Panc1 (cell line): ENCODE data around the gene SLC43A2. TPM values are rescaled to one million over a fixed set of nuclear protein-coding genes. Genes with fewer than 3 reads are reported as not detected.
A peak's percentile ranks its signal among the peaks of the same experiment; 100 is the strongest.

ENCODE experiments used
- ATAC-seq: fragments of 200-7000 bp; cut with Tn5 transposase; 2 replicates; pipeline ENCODE4 v1.9.1; 2020; ENCODE audit warnings: mild to moderate bottlenecking, moderate library complexity
- Bru-seq: library from RNA; stranded (reverse); fragments of 400-500 nt; gene quantifications from one replicate; lab custom pipeline; 2021; lab: Mats Ljungman, UMichigan
- BruChase-seq, 2 experiments: library from RNA; stranded (reverse); fragments of 400-500 nt; gene quantifications; one replicate each; lab custom pipeline; 2021; lab: Mats Ljungman, UMichigan
- BruUV-seq: library from RNA; stranded (reverse); fragments of 400-500 nt; replicated peaks from 2 replicates; lab custom pipeline; 2021; lab: Mats Ljungman, UMichigan
- CTCF ChIA-PET: fragments of 300-600 bp; sonication (Branson Sonifier 250); formaldehyde crosslinking; loops from one replicate; lab custom pipeline; 2022; ENCODE audit warnings: antibody characterized with exemption; lab: Charles Lee
- POLR2A ChIA-PET: fragments of 300-600 bp; sonication (Branson Sonifier 250); formaldehyde crosslinking; loops from one replicate; lab custom pipeline; 2022; ENCODE audit warnings: antibody characterized with exemption; lab: Charles Lee
- DNase-seq: peaks from one replicate; pipeline ENCODE4 v3.0.0-alpha.2; 2010; ENCODE audit warnings: low read depth, low spot score
- H3K27ac ChIP-seq: 2 replicates; pipeline ENCODE4 v1.5.1; 2011; ENCODE audit warnings: mild to moderate bottlenecking, low read length, inconsistent platforms
- H3K27me3 ChIP-seq: fragments of 200-500 bp; sonication (Bioruptor generic); 2 replicates; pipeline ENCODE4 v1.6.0; 2014; ENCODE audit warnings: low read length, inconsistent platforms; ENCODE audit not compliant: control insufficient read depth, insufficient read depth
- H3K36me3 ChIP-seq: fragments of 200-500 bp; sonication (Bioruptor generic); 2 replicates; pipeline ENCODE4 v1.5.1; 2014; ENCODE audit warnings: inconsistent platforms, mild to moderate bottlenecking, low read length, moderate library complexity; ENCODE audit not compliant: control insufficient read depth, insufficient read depth
- H3K4me1 ChIP-seq: 2 replicates; pipeline ENCODE4 v1.5.1; 2011; ENCODE audit warnings: inconsistent platforms, mild to moderate bottlenecking, low read length, moderate library complexity; ENCODE audit not compliant: control insufficient read depth, insufficient read depth
- H3K4me3 ChIP-seq, 2 experiments: 2 replicates each; pipeline ENCODE4 v1.5.1; 2011 to 2012; ENCODE audit warnings: low read depth in 2 of 2, low read length in 2 of 2, mild to moderate bottlenecking in 2 of 2, inconsistent platforms in 1 of 2, moderate library complexity in 1 of 2
- H3K9me3 ChIP-seq: fragments of 200-500 bp; sonication (Bioruptor generic); 2 replicates; pipeline ENCODE4 v1.5.1; 2014; ENCODE audit warnings: low read depth, mild to moderate bottlenecking, inconsistent platforms, low read length, moderate library complexity; ENCODE audit not compliant: control insufficient read depth, insufficient read depth
- CTCF ChIP-seq: fragments of 450-650 bp; IDR thresholded peaks from 2 replicates; pipeline ENCODE4 v1.5.1; 2017; ENCODE audit warnings: mild to moderate bottlenecking
- POLR2AphosphoS5 ChIP-seq: IDR thresholded peaks from 2 replicates; pipeline ENCODE4 v1.6.1; 2012; ENCODE audit warnings: mild to moderate bottlenecking, low read depth, low read length, moderate library complexity
- REST ChIP-seq, 2 experiments: IDR thresholded peaks; 2 replicates each; pipeline ENCODE4 v1.6.1; 2011 to 2012; ENCODE audit warnings: low read depth in 2 of 2, control low read depth in 1 of 2, low read length in 1 of 2, mild to moderate bottlenecking in 1 of 2, moderate library complexity in 1 of 2; ENCODE audit not compliant: insufficient read depth in 1 of 2
- SIN3A ChIP-seq: IDR thresholded peaks from 2 replicates; pipeline ENCODE4 v1.6.1; 2012; ENCODE audit warnings: low read depth, mild to moderate bottlenecking, low read length, moderate library complexity, borderline replicate concordance; ENCODE audit not compliant: insufficient read depth
- TCF7L2 ChIP-seq: IDR thresholded peaks from 2 replicates; pipeline ENCODE4 v1.6.1; 2011; ENCODE audit warnings: mild to moderate bottlenecking, low read depth, low read length, inconsistent platforms
- in situ Hi-C: cut with HindIII; loops from 2 replicates; pipeline ENCODE4 v1.10.0; 2016; ENCODE audit warnings: low sequenced_read_pairs, low pct_unique_long_range_greater_than_20kb
- intact Hi-C: fragments of 100-400 bp; cut with micrococcal nuclease; formaldehyde crosslinking; loops from one replicate; pipeline ENCODE4 v1.10.0; 2022; ENCODE audit not compliant: unreplicated experiment
- long read RNA-seq: library from polyadenylated mRNA; unstranded; transcript quantifications from one replicate; pipeline ENCODE4 v2.0.0, GENCODE V29; 2021; ENCODE audit not compliant: unreplicated experiment
- polyA plus RNA-seq: library from polyadenylated mRNA; unstranded; fragments of >200 nt; gene quantifications from one replicate; pipeline ENCODE4 v1.2.1, GENCODE V29; 2012; ENCODE audit warnings: missing spikeins; ENCODE audit not compliant: insufficient read length
- total RNA-seq: library from RNA; stranded (reverse); gene quantifications from one replicate; pipeline ENCODE4 v1.2.1, GENCODE V29; 2021; ENCODE audit not compliant: unreplicated experiment

The SLC43A2 gene
- total RNA-seq (23.3 TPM), Bru-seq, nascent RNA (percentile 47 among the genes with signal in this experiment), BruChase-seq, experiment 1, labeled RNA remaining after a 2-hour chase (percentile 44 among the genes with signal in this experiment), BruChase-seq, experiment 2, labeled RNA remaining after a 6-hour chase (percentile 53 among the genes with signal in this experiment)
- 28.9 TPM for polyA plus RNA-seq
- long read RNA-seq, full-length matches to known transcripts = 19 of 49 reads
- long read RNA-seq, partial matches to known transcripts = 11 of 49 reads
- long read RNA-seq, other reads (novel, unspliced or antisense) = 19 of 49 reads

DNA sequence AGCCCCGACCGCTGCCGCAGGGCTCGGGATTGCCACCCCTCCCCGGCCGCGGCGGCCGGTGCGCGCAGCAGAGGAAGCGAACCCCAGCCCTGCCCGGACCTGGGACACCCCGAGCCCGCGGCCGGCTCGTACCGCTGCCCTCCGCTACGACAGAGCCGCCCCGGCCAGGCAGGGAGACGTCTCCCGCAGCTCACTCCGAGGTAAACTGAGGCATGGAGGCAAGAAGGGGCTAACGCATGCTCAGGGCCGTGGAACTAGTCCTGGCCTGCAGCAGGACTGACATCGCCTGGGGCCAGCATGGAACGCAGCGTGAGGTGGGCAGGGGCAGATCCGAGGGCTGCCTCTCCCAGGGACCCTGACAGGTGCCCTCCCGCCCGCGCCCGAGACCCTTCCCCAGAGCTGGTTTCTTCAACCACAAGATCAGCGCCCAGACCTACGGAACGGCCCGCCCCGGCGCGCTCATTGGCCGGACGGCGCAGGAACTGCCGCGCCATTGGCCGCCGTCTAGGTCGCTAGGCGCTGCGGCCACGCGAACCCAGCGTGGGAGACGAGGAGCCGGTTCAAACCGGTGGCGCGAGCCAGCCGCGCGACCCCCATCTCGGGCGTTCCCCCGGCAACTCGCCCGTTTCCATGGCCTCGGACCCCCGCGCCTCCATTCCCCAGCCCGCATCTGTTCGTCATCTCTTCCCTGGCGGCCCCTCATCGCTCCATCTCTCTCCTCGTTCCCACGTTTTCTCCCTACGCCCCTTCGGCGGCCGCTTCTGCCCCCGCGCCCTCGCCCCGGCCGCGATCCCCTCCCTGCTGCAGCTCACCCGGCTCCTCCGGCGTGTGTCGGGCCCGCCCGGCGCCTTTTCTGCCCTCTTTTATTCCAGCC is at the start of gene SLC43A2:
Gene SLC43A2 (minus strand): TSS at position 853 of the 874 bp plus-strand sequence. CDS start 960 bp downstream, outside the sequence.
- in situ Hi-C loops (no loop called here), intact Hi-C loops (loop anchor here (2.0 kb wide), 1 partner anchor 53 kb away; no protein-coding TSS in a partner anchor)
- ChIA-PET CTCF (no interaction called here), POLR2A (no interaction called here)
- no peak for DNase-seq
- no peak for TF ChIP-seq TCF7L2
- TF ChIP-seq CTCF = no peak
- peak; percentile 79; the same call in 1 of the 2 replicates for TF ChIP-seq SIN3A
- no peak for TF ChIP-seq REST (IDR thresholded peaks at IDR 0.05; ENCODE audit: insufficient read depth in 1 of 2, low read depth in 2 of 2, low read length in 1 of 2)
- TF ChIP-seq POLR2AphosphoS5 = peak; percentile 43; the same call in 1 of the 2 replicates
- Histone ChIP-seq H3K36me3 (no peaks in the 10 kb centered on the region), H3K9me3 (no peaks in the 10 kb centered on the region), H3K27me3 (no peaks in the 10 kb centered on the region), H3K4me1 (peaks cover 8% of the 10 kb centered on the region), H3K27ac (peak within 1 kb of the TSS; percentile 44), H3K4me3 (peak within 1 kb of the TSS; percentile 68)
- ATAC-seq = peak; percentile 90
- no TSS peak for BruUV-seq

GRCh38 chr17:1676401-1676800 is 47.8 kb upstream of the SLC43A2 start:
- in situ Hi-C loops (no loop called here), intact Hi-C loops (no loop called here)
- H3K4me3 ChIP-seq = no peak overlapping the region
- TF ChIP-seq SIN3A = no peak
- TF ChIP-seq POLR2AphosphoS5 = no peak
- TF ChIP-seq TCF7L2 = no peak
- H3K9me3 ChIP-seq = no peaks in the 10 kb centered on the region
- BruUV-seq = no TSS peak
- ChIA-PET POLR2A (no interaction called here), CTCF (no interaction called here)
- no peak overlapping the region for H3K27ac ChIP-seq
- H3K4me1 ChIP-seq = no peaks in the 10 kb centered on the region
- ATAC-seq = no peak
- no peak for DNase-seq
- peaks cover 56% of the 10 kb centered on the region for H3K36me3 ChIP-seq
- no peaks in the 10 kb centered on the region for H3K27me3 ChIP-seq
